Prostate gland (tissue), 2 donors: ENCODE data around the gene RNF6.

Experiments
- POLR2A ChIP-seq: fragments of 450-650 bp; IDR thresholded peaks from one replicate; pipeline ENCODE4 v1.6.1; 2016; ENCODE audit warnings: antibody characterized with exemption, mild to moderate bottlenecking
- TF ChIP-seq, protein P1 (sequence below), 4 experiments: fragments of 200-600 bp in 2 of 4; fragments of 450-650 bp in 2 of 4; sonication (generic) in 2 of 4; IDR thresholded peaks; 1 replicate in 3 of 4; 2 replicates in 1 of 4; pipeline ENCODE4 v1.5.1; 2016 to 2019; ENCODE audit warnings: antibody characterized with exemption in 4 of 4, mild to moderate bottlenecking in 2 of 4, moderate library complexity in 2 of 4

GRCh38 chr13:26259634-26260033 lies 37.5 kb upstream of the RNF6 start:
- TF ChIP-seq, protein P1, sequence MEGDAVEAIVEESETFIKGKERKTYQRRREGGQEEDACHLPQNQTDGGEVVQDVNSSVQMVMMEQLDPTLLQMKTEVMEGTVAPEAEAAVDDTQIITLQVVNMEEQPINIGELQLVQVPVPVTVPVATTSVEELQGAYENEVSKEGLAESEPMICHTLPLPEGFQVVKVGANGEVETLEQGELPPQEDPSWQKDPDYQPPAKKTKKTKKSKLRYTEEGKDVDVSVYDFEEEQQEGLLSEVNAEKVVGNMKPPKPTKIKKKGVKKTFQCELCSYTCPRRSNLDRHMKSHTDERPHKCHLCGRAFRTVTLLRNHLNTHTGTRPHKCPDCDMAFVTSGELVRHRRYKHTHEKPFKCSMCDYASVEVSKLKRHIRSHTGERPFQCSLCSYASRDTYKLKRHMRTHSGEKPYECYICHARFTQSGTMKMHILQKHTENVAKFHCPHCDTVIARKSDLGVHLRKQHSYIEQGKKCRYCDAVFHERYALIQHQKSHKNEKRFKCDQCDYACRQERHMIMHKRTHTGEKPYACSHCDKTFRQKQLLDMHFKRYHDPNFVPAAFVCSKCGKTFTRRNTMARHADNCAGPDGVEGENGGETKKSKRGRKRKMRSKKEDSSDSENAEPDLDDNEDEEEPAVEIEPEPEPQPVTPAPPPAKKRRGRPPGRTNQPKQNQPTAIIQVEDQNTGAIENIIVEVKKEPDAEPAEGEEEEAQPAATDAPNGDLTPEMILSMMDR (IDR thresholded peaks at IDR 0.05), result no peak
- no peak for TF ChIP-seq POLR2A
